ENCODE results near the gene ITPKB.
"Not testable (repeated sequence)": the region's sequence is repeated elsewhere in the genome, so short reads cannot be mapped to it uniquely, and the experiment has no call there.

Gene ITPKB

DNA sequence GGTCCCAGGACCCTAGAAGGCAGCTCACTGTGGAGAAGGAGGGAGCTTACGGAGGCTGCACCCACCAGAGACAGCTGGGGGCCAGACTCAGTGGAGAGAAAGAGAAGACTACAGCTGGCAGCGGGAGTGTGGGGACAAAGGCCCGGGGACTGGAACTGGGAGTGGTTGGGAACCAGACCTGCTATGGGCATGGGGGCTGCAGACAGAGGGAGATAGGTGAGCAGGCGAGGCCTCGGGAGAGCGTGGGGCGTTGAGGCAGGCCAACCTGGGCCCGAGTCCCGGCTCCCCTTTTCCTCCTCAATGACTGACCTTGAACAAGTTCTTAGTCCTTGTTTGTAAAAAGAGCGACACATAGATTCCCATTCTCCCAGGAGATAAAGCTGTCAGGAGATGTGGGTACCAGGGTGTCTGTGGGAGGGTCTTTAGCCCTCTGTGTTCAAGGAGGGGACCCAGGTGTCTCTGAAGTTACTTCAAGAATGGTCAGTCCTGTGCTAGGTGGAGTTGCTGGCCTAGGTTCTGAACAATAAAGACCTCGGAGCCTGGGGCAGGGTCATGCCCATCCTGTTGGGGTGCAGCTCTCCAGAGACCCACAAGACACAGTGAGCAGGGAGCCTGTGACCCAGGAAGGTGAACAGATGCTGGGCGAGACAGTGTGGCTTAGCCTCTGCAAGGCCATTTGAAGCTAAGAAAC lies 87.9 kb downstream of the ITPKB start:
- no peak for DNase-seq (ENCODE audit: low read depth)

DNA sequence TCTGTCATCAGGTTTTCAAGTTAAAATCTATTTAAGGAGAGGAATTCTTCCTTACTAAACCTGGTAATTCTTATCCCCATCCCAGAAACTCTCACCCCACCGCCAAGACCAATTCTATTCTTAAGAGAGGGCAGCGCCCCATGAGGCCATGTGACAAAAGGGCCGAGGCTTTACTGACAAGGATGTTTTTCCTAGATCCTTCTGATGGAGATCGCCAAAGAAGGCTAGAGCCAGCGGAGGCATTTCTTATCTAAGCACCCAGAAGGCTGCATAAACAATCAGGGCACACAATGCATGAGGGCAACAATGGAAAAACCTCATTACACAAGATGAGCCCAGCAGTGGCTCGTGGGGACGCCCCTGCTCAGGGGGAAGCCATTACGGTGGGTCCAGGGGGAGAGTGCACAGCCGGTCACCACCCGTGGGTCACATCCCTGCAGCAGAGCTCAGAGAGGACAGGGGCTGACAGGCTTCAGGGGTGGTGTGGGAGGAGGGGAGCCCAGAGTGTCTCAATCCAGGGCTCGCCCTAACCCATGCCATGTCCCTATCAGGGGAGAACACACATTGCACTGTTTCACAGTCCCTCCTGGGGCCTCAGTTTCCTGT lies 88.7 kb downstream of the ITPKB start:
- no peak for DNase-seq (ENCODE audit: low read depth)

DNA sequence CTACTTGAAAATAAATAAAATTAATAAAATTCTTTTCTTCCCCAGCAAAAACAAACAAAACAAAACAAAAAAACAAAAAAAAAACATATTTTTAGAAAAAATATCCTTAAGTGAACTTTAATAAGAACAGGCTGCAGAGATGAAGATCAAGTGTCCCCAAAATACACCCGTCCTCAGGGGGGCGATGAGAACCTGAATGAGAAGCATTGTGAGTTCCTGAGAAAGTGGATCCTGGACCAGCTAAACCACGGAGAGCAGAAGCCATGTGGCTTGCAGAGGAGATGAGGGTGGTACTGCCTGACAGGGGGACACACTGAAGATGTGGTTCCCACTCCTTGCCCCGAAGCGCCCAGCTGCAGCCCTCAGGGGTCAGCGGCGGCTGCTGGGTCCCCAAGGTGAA lies 89.3 kb downstream of the ITPKB start:
- no peak for DNase-seq (ENCODE audit: low read depth)

DNA sequence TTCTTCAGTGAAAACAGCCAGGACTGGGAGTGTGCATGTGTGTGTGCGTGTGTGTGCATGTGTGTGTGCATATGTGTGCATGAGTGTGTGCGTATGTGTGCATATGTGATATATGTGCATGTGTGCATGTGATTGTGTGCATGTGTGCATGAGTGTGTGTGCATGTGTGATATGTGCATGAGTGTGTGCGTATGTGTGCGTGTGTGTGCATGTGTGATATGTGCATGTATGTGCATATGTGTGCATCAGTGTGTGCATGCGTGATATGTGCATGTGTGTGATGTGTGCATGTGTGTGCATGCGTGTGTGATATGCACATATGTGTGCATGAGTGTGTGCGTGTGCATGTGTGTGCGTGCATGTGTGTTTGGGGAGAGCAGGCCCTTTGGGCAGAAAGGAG lies 89.8 kb downstream of the ITPKB start:
- DNase-seq (ENCODE audit: low read depth) = no peak

DNA sequence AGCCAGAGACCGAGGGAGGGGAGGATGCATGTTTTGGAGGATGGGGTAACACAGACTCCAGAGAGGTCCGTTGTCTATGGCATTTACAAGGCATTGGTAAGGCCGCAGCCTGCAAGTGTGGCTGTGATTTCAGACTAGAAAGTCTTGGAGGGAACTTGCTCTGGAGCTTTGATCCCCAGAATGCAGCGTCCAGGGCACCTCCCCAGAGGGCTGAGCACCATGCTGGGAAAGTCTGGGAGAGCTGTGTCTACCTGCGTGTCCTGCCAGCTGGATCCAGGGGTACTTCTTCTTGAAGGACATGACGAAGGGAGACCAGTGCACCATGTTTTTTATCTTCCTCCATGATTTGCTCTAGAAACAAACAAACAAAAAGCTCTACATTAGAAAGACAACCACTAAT lies 90.7 kb downstream of the ITPKB start:
- DNase-seq (ENCODE audit: low read depth) = no peak

DNA sequence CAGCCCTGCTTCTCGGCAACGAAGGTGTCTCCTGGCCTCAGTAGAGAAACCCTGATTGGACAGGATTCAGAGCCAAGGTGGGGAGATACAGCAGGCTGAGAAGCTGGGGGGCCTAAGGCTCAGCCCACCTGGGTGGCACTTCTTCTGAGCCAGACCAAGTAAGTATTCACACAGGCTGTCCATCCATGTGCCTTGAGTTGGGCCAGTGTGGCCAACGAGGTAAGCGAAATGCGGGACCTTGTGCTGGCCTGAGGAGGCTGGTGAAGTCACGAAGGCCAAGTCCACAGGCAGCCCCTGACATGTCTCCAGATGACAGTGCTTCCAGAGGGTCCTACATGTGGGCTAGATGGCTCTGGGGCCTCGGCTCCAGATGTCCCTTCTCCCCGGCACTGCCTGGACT lies 91.4 kb downstream of the ITPKB start:
- DNase-seq (ENCODE audit: low read depth) = no peak

DNA sequence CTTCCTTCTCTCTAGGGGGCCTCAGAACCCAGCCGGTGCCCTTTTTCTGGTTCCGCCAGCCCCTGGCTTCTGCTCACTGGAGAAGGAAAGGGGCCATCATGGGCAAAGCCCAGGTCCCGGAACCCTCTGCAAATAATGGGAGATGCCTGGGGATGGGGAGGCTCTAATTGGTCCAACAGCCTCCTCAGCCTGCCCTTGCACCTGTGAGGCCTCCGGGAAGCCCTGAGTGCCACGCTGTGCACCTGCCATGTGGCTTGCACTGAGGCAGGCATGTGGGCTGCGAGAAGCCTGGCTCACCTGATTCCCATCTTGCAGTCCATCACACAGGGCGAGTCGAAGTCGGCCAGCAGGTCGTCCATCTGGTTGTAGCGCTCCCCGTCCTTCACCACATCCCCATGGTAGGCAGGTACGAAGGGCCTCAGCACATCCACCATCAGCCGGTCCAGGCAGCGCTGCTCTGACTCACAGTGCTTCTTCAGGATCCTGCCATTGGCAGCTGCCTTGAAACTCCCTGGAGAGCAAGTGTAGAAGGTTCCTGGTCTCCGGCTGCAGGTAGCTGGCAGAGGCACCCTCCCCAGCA lies 92.1 kb downstream of the ITPKB start:
- DNase-seq (ENCODE audit: low read depth) = no peak

DNA sequence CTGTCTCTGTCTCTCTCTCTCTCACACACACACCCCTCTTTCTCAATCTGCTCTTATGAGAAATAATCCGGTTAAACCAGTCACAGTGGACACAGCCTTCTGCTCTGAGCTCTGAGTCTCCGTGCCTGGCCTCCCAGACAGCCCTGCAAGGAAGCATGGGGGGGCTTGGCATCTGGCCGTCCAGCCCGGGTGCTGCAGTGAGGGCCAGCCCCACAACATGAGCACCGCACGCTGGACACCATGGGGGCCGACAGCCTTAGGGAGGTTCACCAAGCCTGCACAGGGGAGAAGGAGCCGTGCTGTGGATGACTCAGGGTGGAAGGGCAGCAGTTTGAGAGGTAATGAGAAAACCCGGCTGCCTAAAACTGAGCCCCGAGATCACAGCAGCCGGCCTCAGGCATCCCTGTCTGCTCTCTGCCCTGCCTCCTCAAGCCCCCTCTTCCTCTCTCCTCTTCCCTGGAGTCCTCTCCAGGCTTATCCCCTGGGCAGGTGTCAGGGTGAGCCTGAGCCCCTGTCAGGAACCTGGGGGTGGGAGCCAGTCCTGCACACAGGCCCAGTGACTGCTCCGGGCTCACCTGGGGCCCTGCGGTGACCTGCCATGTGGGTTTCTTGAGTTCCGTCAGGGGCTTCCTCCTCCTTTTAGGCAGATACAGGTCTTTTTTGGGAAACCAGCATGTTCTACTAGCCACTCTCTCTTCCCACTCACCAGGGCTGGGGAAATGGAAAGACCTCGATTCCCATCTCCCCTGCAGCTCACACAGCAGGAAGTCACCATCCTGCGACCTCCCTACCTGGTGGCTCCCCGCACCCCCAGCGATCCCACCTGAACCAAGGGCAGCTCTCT lies 92.8 kb downstream of the ITPKB start:
- DNase-seq (ENCODE audit: low read depth) = no peak

DNA sequence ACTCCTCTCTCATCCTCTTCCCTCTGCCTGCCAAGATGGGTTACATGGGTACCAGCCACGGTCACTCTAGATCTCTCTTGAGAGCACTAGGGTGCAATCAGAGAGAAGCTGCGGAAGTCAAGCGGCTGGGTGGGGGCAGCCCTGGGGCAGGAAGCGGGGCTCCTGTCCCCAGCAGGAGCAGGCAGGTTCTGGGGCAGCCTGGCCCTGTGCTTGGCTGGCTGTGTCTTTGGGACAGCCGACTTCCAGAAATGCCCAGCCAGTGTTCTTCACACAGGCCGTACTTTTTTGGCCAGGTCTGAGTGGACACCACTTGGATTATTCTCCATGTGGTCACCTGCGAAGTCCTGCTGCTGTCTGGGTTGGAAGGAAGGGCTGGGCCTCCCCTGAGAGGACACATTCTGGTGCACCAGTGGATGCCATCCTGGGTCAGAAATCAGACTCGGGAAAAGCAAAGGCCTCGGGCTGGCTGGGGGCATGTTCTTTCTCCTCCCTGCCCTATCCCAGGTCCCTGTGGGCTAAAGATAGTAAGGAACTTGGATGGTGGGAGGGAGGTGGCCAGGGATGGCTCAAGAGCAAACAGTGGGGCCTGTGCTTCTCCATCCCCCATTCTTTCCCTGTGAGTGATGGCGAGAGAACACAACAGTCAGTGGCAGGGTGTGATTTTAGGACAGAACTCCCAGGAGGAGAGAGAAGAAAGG lies 93.7 kb downstream of the ITPKB start:
- DNase-seq (ENCODE audit: low read depth) = no peak

DNA sequence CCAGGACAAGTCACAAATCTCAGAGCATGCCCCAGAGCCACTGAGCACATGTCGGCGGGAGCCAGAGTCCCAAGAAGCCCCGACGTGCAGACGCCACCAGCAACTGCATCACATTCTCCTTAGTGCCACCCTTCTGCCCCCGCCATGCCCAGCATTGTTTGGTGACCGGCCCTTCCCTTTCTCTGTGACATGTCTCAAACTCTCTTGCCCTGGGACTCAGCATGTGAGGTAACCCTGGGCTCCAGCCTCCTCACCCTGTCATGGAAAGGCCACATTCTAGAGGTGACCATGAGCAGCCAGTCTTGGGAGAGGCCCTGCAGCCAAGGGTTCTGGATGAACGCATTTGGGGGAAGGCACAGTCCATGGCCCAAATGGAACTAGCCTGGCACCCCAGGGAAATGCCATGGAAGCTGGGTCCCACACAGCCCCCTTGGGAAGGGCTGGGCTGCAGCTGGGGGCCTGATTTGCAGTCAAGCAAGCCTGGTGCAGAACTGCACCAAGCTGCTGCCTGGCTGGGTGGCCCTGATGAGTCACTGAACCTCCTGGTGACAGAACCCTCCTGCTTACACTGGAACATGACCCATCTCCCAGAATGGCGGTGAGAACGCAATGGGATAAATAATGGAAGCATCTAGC lies 94.4 kb downstream of the ITPKB start:
- no peak for DNase-seq (ENCODE audit: low read depth)

DNA sequence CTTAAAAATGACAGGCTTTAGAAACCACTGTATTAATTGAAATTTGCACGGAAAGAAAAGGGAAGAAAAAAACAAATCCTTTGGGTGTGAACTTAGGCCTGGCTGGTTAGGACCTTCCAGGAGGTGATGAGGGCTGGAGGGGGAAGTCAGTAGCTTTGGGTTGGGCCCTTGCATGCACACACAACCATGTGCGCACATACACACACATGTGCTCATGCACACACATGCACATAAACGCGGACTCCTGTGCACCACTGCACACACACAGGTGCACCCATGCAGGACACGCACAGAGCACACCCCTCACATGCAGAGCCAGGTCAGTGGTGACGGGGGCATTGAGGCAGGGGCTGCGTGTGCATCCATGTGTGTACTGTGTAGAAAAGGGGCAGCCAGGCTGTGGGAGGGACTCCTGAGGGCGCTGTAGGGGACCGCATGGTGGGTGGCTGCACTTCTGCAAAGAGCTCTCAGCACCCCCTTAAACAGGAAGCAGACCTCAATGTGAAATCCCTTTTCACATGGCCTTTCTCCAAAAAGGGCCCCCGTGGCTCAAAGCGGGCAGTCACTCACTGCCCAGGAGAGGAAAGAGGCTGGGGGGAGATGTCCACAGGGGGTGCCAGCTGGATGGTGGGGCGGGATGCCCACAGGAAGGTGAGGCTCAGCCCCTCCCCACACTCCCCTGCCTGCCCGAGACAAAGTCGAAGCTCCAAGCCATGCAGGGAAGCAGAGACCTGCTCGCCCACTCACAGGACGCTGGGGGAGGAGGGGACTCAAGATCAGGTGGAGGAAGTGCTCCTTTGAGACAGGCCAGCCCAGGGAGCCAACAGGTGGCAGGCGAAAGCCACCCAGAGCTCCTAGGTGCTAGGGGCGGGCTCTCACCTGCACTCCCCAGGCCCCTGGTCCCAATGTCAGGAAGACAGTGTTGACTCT lies 95.2 kb downstream of the ITPKB start:
- no peak for DNase-seq (ENCODE audit: low read depth)

DNA sequence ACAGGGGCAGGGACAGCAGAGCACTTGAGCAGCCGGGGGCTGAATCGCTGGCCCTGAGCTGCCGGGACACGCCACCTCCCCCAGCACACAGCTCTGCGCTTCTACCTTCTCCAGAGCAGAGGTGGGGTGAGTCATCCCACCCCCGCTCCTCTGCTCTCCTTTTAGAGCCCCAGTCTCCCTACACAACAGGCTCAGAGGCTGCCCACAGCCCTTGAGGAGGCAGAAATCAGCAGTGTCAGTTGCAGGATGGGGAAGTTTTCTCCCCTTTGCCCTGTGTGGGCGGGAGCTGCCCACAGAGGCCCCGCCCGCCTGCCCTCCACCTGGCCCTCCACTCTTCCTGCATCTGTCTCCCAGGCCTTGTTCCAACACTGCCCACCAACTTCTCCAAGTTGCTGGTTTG lies 95.9 kb downstream of the ITPKB start:
- peak; percentile 57 for DNase-seq (ENCODE audit: low read depth)

DNA sequence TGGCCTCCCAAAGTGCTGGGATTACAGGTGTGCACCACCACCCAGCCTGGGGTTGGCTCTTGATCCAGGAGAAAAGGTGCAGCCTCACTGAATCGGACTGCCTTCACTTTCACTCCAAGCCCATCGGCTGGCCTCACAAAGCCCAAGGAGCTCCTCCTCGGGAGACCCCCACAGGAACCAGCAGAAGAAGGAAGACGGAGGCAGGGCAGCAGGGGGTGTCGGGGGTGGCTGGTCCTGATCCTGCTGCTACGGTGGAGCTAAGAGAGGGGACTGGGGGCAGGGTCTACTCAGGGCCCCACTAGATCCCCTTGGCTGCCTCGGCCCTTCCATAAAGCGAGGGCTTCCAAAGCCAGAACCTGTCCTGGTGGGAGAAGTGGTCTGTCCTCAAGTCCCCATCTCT lies 96.7 kb downstream of the ITPKB start:
- no peak for DNase-seq (ENCODE audit: low read depth)

DNA sequence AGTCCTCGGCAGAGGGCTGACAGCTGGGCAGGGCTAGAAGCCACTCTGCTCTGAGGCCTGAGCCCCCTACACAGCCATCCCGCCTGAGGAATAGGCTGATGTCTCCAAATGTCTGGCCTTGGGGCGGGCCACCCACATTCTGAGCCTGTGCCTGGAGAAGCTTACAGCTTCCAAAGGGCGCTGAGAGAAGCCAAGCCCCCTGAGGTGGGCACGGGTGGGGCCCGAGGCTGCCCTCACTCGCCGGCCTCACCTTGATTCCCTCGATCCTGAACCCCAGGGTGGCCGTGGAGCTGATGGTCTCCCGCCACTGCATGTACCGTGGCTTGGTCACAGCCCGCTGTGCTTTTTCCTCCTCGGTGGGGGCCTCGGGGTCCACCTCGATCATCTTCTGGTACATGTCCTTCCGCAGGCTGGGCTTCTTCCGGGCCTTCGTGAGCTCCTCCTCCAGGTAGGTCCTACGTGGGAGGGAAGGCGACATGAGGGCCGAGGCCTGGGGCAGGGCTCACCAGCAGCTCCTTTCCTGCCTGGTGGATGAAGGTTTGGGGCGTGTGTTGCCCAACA lies 97.3 kb downstream of the ITPKB start:
- no peak for DNase-seq (ENCODE audit: low read depth)

DNA sequence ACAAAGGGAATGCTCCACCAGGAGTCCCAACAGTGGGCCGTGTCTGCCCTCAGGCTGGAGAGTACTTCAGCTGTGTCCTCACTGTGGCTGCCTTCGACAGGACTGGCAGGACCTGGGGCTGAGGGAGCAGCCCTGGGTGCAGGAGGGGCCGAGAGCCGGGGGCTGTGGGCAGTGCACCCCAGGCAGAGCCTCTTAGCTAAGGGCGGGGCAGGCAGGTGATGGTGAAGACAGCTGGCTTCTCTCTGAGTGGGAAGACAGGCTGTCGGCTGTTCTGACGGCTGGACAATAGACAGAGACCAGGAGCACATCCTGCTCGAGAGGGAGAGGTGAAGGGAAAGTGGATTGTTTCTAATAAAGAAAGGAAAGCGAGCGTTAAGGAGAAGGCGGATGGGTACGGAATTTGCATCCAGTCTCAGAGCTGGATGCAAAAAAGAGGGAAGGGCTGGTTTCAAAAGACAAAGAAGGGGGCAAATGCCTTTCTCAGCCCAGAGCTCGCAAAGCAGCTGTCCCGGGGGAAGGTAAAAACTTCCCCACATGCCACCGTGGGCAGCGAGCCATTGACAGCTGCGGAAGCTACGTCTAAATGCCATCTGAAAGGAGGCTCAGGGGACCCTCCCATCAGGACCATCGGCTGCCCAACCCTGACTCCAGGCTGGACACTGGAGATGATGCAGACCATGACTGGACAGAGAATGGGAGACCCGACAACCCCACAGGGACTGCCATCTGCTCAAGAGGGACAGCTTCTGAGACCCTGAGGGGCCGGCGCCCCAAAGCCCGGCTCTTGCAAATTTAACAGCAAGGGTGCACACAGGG lies 98.6 kb downstream of the ITPKB start:
- DNase-seq (ENCODE audit: low read depth) = no peak

DNA sequence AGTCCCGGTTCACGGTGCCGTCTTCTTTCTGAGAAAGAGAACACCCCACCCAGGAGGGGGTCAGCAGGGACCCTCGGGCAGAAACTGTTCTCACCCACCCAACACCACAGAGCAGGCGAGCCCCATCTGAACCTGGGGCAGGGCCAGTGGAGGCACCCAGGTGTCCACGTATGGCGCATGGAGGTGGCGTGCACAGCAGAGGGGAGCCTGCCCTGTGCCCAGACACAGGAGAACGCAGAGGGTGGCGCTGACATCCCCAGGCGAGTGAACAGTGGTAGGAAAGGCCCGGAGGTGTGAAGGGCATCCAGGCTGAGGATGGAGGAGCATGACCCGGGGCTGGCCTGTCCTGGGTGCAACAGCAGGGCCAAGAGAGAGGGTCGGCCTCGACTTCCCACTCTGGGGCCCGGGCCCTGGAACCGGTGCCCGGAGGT lies 99.4 kb downstream of the ITPKB start:
- DNase-seq (ENCODE audit: low read depth) = no peak

DNA sequence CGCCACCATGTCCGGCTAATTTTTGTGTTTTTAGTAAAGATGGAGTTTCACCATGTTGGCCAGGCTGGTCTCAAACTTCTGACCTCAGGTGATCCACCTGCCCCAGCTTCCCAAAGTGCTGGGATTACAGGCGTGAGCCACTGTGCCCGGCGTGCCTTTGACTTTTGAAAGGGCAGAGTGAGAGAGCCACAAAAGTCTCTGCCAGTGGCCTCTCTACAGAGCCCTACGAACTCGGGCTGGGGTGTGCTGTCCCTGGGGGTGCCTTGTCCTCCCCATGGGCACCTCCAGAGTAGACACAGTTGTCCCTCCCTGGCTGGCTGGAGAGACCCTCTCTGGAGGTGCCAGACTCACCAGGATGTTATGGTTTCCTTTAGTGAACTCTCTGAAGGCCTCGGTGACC lies 99.9 kb downstream of the ITPKB start:
- DNase-seq (ENCODE audit: low read depth) = not testable (repeated sequence)

DNA sequence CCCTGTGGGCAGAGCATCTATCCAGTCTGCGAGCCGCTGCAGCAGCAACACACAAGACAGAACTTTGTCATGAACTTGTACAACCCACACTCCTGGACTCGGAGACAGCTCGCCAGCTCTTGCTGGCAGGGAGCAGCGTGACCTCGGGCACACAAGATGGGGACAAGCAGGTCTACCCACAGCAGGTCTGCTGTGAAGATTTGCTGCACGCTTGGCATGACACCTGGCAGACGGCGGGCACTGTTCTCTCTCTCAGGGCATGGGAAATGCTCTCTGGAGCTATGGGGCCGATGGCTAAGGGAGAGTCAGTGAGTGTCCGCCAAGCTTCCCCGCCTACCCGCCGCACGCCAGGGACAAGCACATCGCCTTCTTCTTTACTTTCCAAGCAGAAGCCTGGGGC lies 100.5 kb downstream of the ITPKB start:
- no peak for DNase-seq (ENCODE audit: low read depth)

DNA sequence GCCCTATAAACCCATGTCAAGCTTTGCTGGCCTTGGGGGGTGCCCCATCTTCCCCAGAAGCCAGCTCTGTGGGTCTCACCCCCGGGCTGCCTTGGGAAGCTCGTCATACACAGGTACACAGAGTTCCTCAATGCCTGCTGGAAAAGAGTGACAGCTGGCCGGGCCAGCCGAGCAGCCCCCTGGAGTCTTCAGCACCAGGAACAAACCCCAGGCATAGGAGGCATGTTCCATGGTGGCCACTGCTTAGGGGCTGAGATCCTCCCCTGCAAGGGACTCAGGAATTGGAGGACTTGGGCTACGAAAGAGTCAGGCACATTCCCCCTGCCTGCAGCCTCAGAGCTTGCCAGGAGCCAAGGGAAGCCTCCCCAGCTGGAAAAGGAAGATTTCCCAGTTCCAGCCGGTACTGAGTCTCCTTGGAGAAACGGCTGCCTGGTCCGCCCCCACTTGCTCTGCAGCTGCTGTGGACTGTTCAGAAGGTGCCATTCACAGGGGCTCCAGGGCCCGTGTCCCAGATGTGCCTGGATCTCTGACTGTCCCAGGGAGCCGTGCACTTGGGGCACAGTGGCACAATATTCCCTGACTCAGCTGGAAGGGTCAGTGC lies 101.0 kb downstream of the ITPKB start:
- DNase-seq (ENCODE audit: low read depth) = no peak
